ENCODE data around the gene ABHD10.

Gene ABHD10

GRCh38 chr3:112003321-112004080 is 24.7 kb downstream of the ABHD10 start:
- DNase-seq (ENCODE audit: low read depth): no peak
- no peak for TF ChIP-seq CTCF (IDR thresholded peaks at IDR 0.05; ENCODE audit: low read length, missing control alignments)
- no peak overlapping the region for H3K4me3 ChIP-seq (replicated peaks; ENCODE audit: low read depth, low read length)

GRCh38 chr3:112004187-112004586 is 25.4 kb downstream of the ABHD10 start:
- H3K4me3 ChIP-seq (replicated peaks; ENCODE audit: low read depth, low read length): no peak overlapping the region
- no peak for DNase-seq (ENCODE audit: low read depth)
- no peak for TF ChIP-seq CTCF (IDR thresholded peaks at IDR 0.05; ENCODE audit: low read length, missing control alignments)

- no peak for DNase-seq (ENCODE audit: low read depth)
- H3K4me3 ChIP-seq (replicated peaks; ENCODE audit: low read depth, low read length): no peak overlapping the region
- TF ChIP-seq CTCF (IDR thresholded peaks at IDR 0.05; ENCODE audit: low read length, missing control alignments): no peak
Observed at GRCh38 chr3:112004669-112005068, 25.8 kb downstream of the ABHD10 start.

- TF ChIP-seq CTCF (IDR thresholded peaks at IDR 0.05; ENCODE audit: low read length, missing control alignments): no peak
- no peak overlapping the region for H3K4me3 ChIP-seq (replicated peaks; ENCODE audit: low read depth, low read length)
- no peak for DNase-seq (ENCODE audit: low read depth)
Observed at GRCh38 chr3:112005091-112005672, 26.4 kb downstream of the ABHD10 start.

GRCh38 chr3:112007633-112008032 is 28.8 kb downstream of the ABHD10 start:
- DNase-seq (ENCODE audit: low read depth): peak; percentile 57
- TF ChIP-seq CTCF (IDR thresholded peaks at IDR 0.05; ENCODE audit: low read length, missing control alignments): no peak
- no peak overlapping the region for H3K4me3 ChIP-seq (replicated peaks; ENCODE audit: low read depth, low read length)

- H3K4me3 ChIP-seq (replicated peaks; ENCODE audit: low read depth, low read length): no peak overlapping the region
- no peak for TF ChIP-seq CTCF (IDR thresholded peaks at IDR 0.05; ENCODE audit: low read length, missing control alignments)
- DNase-seq (ENCODE audit: low read depth): no peak
Observed at GRCh38 chr3:112009670-112010069, 30.8 kb downstream of the ABHD10 start.

GRCh38 chr3:112010636-112011035 is 31.8 kb downstream of the ABHD10 start:
- H3K4me3 ChIP-seq (replicated peaks; ENCODE audit: low read depth, low read length): no peak overlapping the region
- DNase-seq (ENCODE audit: low read depth): no peak
- no peak for TF ChIP-seq CTCF (IDR thresholded peaks at IDR 0.05; ENCODE audit: low read length, missing control alignments)
